Measurements from ENCODE around the gene XPO6. TPM values are rescaled to one million over a fixed set of nuclear protein-coding genes. Genes with fewer than 3 reads are reported as not detected.

XPO6 gene
- total RNA-seq, 1 donor from 2014 or later, result 82.9 TPM

- H3K27ac Mint-ChIP-seq, result no peak overlapping the region
- no peak overlapping the region for H3K4me3 Mint-ChIP-seq (ENCODE audit: low read depth)
- no peaks in the 10 kb centered on the region for H3K27me3 Mint-ChIP-seq
- peaks cover 15% of the 10 kb centered on the region for H3K36me3 Mint-ChIP-seq (ENCODE audit: insufficient read depth)
- peaks cover 21% of the 10 kb centered on the region for H3K4me1 Mint-ChIP-seq (ENCODE audit: low read depth)
- TF ChIP-seq CTCF (IDR thresholded peaks at IDR 0.05; ENCODE audit: unreplicated experiment), result no peak
- DNase-seq (ENCODE audit: low spot score, unreplicated experiment), result no peak
- peaks cover 3% of the 10 kb centered on the region for H3K9me3 Mint-ChIP-seq (ENCODE audit: low read depth)
Observed at GRCh38 chr16:28180655-28181460, 30.9 kb downstream of the XPO6 start.

GRCh38 chr16:28179354-28179753 is 32.4 kb downstream of the XPO6 start:
- no peak for TF ChIP-seq CTCF (IDR thresholded peaks at IDR 0.05; ENCODE audit: unreplicated experiment)
- DNase-seq (ENCODE audit: low spot score, unreplicated experiment), result no peak
- Mint-ChIP-seq H3K4me1 (ENCODE audit: low read depth) (peaks cover 21% of the 10 kb centered on the region), H3K36me3 (ENCODE audit: insufficient read depth) (peaks cover 22% of the 10 kb centered on the region), H3K27ac (no peak overlapping the region), H3K9me3 (ENCODE audit: low read depth) (peaks cover 3% of the 10 kb centered on the region), H3K4me3 (ENCODE audit: low read depth) (no peak overlapping the region), H3K27me3 (no peaks in the 10 kb centered on the region)

DNA sequence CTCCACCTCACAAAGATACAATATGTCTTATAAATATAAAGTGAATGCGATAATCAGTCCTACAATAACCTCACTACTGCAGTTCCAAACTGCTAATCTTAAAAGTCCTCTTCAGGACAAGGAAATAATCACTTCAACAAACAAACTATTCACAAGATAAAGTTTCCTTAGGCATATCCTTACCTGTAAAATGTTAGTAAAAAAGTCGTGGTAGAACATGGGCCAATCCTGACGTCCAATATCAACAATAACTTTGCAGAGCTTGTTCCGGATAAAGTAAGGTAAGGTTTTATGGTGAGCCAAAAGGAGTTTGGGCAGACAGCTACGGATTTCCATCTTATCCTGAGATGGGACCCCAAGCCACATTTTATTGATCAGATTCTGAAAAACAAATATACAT is 36.0 kb downstream of the XPO6 start:
- TF ChIP-seq CTCF (IDR thresholded peaks at IDR 0.05; ENCODE audit: unreplicated experiment), result no peak
- Mint-ChIP-seq H3K27me3 (no peaks in the 10 kb centered on the region), H3K4me1 (ENCODE audit: low read depth) (no peaks in the 10 kb centered on the region), H3K27ac (no peak overlapping the region), H3K9me3 (ENCODE audit: low read depth) (no peaks in the 10 kb centered on the region), H3K4me3 (ENCODE audit: low read depth) (no peak overlapping the region), H3K36me3 (ENCODE audit: insufficient read depth) (peaks cover 21% of the 10 kb centered on the region)
- DNase-seq (ENCODE audit: low spot score, unreplicated experiment), result no peak

- no peak for TF ChIP-seq CTCF (IDR thresholded peaks at IDR 0.05; ENCODE audit: unreplicated experiment)
- H3K27me3 Mint-ChIP-seq, result no peaks in the 10 kb centered on the region
- no peaks in the 10 kb centered on the region for H3K4me1 Mint-ChIP-seq (ENCODE audit: low read depth)
- no peaks in the 10 kb centered on the region for H3K9me3 Mint-ChIP-seq (ENCODE audit: low read depth)
- peaks cover 20% of the 10 kb centered on the region for H3K36me3 Mint-ChIP-seq (ENCODE audit: insufficient read depth)
- DNase-seq (ENCODE audit: low spot score, unreplicated experiment), result no peak
- H3K4me3 Mint-ChIP-seq (ENCODE audit: low read depth), result no peak overlapping the region
- H3K27ac Mint-ChIP-seq, result no peak overlapping the region
Observed at GRCh38 chr16:28172336-28172735, 39.4 kb downstream of the XPO6 start.

DNA sequence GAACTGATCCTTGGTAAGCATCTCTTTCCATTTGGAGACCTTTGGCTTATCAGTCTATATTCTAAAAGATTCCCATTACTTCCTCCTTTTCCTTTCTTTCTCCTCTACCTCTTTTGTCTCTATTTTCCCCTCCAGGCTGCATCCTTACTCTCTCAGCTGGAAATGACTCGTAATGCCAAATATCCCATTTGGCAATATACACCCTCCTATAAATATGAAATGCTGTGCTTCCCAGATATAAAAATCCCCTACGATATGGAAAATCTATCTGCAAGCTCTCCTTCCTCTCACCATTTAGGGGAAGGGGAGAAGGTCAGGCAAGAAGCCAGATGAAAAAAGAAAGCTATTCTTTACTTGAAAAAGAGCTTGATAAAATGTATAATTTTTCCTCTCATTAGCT is 39.9 kb downstream of the XPO6 start:
- no peak for TF ChIP-seq CTCF (IDR thresholded peaks at IDR 0.05; ENCODE audit: unreplicated experiment)
- no peaks in the 10 kb centered on the region for H3K4me1 Mint-ChIP-seq (ENCODE audit: low read depth)
- H3K27me3 Mint-ChIP-seq, result no peaks in the 10 kb centered on the region
- no peak overlapping the region for H3K27ac Mint-ChIP-seq
- H3K4me3 Mint-ChIP-seq (ENCODE audit: low read depth), result no peak overlapping the region
- H3K9me3 Mint-ChIP-seq (ENCODE audit: low read depth), result no peaks in the 10 kb centered on the region
- H3K36me3 Mint-ChIP-seq (ENCODE audit: insufficient read depth), result peaks cover 20% of the 10 kb centered on the region
- no peak for DNase-seq (ENCODE audit: low spot score, unreplicated experiment)
